GM12878 (cell line): ENCODE measurements around the gene PIK3R5. TPM values are rescaled to one million over a fixed set of nuclear protein-coding genes. Genes with fewer than 3 reads are reported as not detected.
A peak's percentile ranks its signal among the peaks of the same experiment; 100 is the strongest.

Experiments
- BHLHE40 ChIP-seq, 2 experiments: fragments of 450-650 bp in 1 of 2; IDR thresholded peaks; 2 replicates each; pipeline ENCODE4 v1.6.1; 2011 to 2017; ENCODE audit warnings: low read depth in 2 of 2, borderline replicate concordance in 1 of 2, improper control_type of control experiment in 1 of 2, low read length in 1 of 2, mild to moderate bottlenecking in 1 of 2
- CHD2 ChIP-seq: IDR thresholded peaks from 2 replicates; pipeline ENCODE4 v1.6.1; 2011; ENCODE audit warnings: low read depth, low read length, improper control_type of control experiment, borderline replicate concordance
- EGR1 ChIP-seq, 2 experiments: IDR thresholded peaks; 1 replicate in 1 of 2; 2 replicates in 1 of 2; pipeline ENCODE4 v1.6.1; 2011 to 2012; ENCODE audit warnings: low read depth in 2 of 2, low read length in 2 of 2, borderline replicate concordance in 1 of 2, mild to moderate bottlenecking in 1 of 2, moderate library complexity in 1 of 2
- GATAD2B ChIP-seq: fragments of 450-650 bp; conservative IDR thresholded peaks from 2 replicates; pipeline ENCODE4 v1.6.1; 2017; ENCODE audit warnings: low read depth, mild to moderate bottlenecking, moderate library complexity
- LARP7 ChIP-seq: fragments of 450-650 bp; IDR thresholded peaks from 2 replicates; pipeline ENCODE4 v1.6.1; 2017; ENCODE audit warnings: mild to moderate bottlenecking
- NBN ChIP-seq: fragments of 450-650 bp; IDR thresholded peaks from 2 replicates; pipeline ENCODE4 v1.6.1; 2016
- NFIC ChIP-seq: IDR thresholded peaks from 2 replicates; pipeline ENCODE4 v1.6.1; 2012; ENCODE audit warnings: low read depth, mild to moderate bottlenecking, inconsistent platforms, low read length, moderate library complexity
- SUPT20H ChIP-seq: IDR thresholded peaks from 2 replicates; pipeline ENCODE4 v1.6.1; 2011; ENCODE audit warnings: low read depth, mild to moderate bottlenecking, low read length, moderate library complexity, borderline replicate concordance; ENCODE audit not compliant: control insufficient read depth
- TARDBP ChIP-seq: IDR thresholded peaks from 2 replicates; pipeline ENCODE4 v1.6.1; 2016; ENCODE audit warnings: borderline replicate concordance
- ZNF24 ChIP-seq: fragments of 450-650 bp; IDR thresholded peaks from 2 replicates; pipeline ENCODE4 v1.6.1; 2017; ENCODE audit warnings: antibody characterized with exemption, mild to moderate bottlenecking
- polyA plus RNA-seq, 11 experiments: library from polyadenylated mRNA; depleted of rRNA in 4 of 11; unstranded in 6 of 11; stranded (reverse) in 5 of 11; fragments of >200 nt; fragmentation: Nextera tagmentation in 4 of 11; fragmentation: Illumina TruSeq in 1 of 11; extraction: Ambion mirVana in 4 of 11; extraction: Trizol in 1 of 11; gene quantifications; 1 replicate in 1 of 11; 2 replicates in 10 of 11; pipeline versions ENCODE4 v1.2.1 to v1.2.3, GENCODE V29; 2011 to 2016; ENCODE audit warnings: inconsistent platforms in 2 of 11, missing spikeins in 2 of 11, low read depth in 1 of 11
- total RNA-seq, 4 experiments: library from RNA; depleted of rRNA in 3 of 4; stranded (reverse); fragments of >200 nt in 3 of 4; fragmentation: Illumina TruSeq in 1 of 4; extraction: Trizol in 1 of 4; gene quantifications; 2 replicates each; pipeline versions ENCODE4 v1.2.1 to v1.2.3, GENCODE V29; 2013 to 2021
- TF ChIP-seq, protein P1 (sequence below): fragments of 450-650 bp; IDR thresholded peaks from 2 replicates; pipeline ENCODE4 v1.6.1; 2017; ENCODE audit warnings: antibody characterized with exemption, mild to moderate bottlenecking, moderate library complexity
- TF ChIP-seq, protein P2 (sequence below): IDR thresholded peaks from 2 replicates; pipeline ENCODE4 v1.6.1; 2011; ENCODE audit warnings: borderline replicate concordance, low read depth, mild to moderate bottlenecking, moderate library complexity, low read length; ENCODE audit not compliant: insufficient read depth, poor library complexity, severe bottlenecking
- TF ChIP-seq, protein P3 (sequence below): fragments of 450-650 bp; IDR thresholded peaks from 2 replicates; pipeline ENCODE4 v1.6.1; 2017; ENCODE audit warnings: mild to moderate bottlenecking, moderate library complexity
- TF ChIP-seq, protein P4 (sequence below): IDR thresholded peaks from 2 replicates; pipeline ENCODE4 v1.6.1; 2012; ENCODE audit warnings: low read depth, low read length, improper control_type of control experiment

Gene PIK3R5
- total and polyA plus RNA-seq, 10 of the 15 experiments (the other 5 are each of a cell fraction or from before 2014, with no cell fraction given), result 9.5 to 50.8 (median 35.5) TPM

DNA sequence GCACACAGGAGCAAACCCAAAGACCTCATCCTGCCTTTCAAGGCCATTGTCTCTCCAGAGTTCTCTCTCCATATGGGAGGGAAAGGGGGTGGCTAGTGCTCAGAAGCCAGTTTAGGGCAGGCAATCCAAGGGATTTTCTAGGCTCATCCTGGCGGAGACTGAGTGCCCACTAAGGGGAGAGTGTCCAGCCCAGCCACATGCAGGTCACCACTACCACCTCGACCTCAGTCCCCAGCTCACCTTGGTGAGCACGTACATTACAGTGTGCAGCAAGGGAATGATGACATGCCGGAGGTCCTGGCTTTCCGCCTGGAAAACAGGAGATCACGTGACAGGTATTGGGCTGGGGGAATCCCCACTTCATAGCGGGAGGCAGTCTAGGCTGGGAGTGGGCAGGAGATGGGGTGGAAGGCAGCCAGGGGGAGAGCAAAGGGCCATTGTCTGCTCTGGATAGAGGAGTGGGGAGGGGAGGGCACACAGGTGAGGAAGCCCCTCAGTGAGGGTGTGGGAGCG, 127.9 kb downstream of the PIK3R5 start (continued):
- TF ChIP-seq GATAD2B, result no peak
- TF ChIP-seq, protein P1, sequence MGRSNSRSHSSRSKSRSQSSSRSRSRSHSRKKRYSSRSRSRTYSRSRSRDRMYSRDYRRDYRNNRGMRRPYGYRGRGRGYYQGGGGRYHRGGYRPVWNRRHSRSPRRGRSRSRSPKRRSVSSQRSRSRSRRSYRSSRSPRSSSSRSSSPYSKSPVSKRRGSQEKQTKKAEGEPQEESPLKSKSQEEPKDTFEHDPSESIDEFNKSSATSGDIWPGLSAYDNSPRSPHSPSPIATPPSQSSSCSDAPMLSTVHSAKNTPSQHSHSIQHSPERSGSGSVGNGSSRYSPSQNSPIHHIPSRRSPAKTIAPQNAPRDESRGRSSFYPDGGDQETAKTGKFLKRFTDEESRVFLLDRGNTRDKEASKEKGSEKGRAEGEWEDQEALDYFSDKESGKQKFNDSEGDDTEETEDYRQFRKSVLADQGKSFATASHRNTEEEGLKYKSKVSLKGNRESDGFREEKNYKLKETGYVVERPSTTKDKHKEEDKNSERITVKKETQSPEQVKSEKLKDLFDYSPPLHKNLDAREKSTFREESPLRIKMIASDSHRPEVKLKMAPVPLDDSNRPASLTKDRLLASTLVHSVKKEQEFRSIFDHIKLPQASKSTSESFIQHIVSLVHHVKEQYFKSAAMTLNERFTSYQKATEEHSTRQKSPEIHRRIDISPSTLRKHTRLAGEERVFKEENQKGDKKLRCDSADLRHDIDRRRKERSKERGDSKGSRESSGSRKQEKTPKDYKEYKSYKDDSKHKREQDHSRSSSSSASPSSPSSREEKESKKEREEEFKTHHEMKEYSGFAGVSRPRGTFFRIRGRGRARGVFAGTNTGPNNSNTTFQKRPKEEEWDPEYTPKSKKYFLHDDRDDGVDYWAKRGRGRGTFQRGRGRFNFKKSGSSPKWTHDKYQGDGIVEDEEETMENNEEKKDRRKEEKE, result no peak
- TF ChIP-seq, protein P2, sequence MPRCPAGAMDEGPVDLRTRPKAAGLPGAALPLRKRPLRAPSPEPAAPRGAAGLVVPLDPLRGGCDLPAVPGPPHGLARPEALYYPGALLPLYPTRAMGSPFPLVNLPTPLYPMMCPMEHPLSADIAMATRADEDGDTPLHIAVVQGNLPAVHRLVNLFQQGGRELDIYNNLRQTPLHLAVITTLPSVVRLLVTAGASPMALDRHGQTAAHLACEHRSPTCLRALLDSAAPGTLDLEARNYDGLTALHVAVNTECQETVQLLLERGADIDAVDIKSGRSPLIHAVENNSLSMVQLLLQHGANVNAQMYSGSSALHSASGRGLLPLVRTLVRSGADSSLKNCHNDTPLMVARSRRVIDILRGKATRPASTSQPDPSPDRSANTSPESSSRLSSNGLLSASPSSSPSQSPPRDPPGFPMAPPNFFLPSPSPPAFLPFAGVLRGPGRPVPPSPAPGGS, result no peak
- TF ChIP-seq NBN, result no peak
- TF ChIP-seq TARDBP, result no peak
- TF ChIP-seq EGR1 (IDR thresholded peaks at IDR 0.05; ENCODE audit: borderline replicate concordance in 1 of 2, low read depth in 2 of 2, low read length in 2 of 2), result no peak
- no peak for TF ChIP-seq SUPT20H
- TF ChIP-seq BHLHE40 (IDR thresholded peaks at IDR 0.05; ENCODE audit: borderline replicate concordance in 1 of 2, low read depth in 2 of 2, low read length in 1 of 2), result peak in 1 of 2 experiments; percentile 52; a peak in 2 of 4 replicates
- no peak for TF ChIP-seq CHD2
- TF ChIP-seq, protein P3, sequence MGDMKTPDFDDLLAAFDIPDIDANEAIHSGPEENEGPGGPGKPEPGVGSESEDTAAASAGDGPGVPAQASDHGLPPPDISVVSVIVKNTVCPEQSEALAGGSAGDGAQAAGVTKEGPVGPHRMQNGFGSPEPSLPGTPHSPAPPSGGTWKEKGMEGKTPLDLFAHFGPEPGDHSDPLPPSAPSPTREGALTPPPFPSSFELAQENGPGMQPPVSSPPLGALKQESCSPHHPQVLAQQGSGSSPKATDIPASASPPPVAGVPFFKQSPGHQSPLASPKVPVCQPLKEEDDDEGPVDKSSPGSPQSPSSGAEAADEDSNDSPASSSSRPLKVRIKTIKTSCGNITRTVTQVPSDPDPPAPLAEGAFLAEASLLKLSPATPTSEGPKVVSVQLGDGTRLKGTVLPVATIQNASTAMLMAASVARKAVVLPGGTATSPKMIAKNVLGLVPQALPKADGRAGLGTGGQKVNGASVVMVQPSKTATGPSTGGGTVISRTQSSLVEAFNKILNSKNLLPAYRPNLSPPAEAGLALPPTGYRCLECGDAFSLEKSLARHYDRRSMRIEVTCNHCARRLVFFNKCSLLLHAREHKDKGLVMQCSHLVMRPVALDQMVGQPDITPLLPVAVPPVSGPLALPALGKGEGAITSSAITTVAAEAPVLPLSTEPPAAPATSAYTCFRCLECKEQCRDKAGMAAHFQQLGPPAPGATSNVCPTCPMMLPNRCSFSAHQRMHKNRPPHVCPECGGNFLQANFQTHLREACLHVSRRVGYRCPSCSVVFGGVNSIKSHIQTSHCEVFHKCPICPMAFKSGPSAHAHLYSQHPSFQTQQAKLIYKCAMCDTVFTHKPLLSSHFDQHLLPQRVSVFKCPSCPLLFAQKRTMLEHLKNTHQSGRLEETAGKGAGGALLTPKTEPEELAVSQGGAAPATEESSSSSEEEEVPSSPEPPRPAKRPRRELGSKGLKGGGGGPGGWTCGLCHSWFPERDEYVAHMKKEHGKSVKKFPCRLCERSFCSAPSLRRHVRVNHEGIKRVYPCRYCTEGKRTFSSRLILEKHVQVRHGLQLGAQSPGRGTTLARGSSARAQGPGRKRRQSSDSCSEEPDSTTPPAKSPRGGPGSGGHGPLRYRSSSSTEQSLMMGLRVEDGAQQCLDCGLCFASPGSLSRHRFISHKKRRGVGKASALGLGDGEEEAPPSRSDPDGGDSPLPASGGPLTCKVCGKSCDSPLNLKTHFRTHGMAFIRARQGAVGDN, result no peak
- no peak for TF ChIP-seq ZNF24
- TF ChIP-seq NFIC, result no peak
- TF ChIP-seq, protein P4, sequence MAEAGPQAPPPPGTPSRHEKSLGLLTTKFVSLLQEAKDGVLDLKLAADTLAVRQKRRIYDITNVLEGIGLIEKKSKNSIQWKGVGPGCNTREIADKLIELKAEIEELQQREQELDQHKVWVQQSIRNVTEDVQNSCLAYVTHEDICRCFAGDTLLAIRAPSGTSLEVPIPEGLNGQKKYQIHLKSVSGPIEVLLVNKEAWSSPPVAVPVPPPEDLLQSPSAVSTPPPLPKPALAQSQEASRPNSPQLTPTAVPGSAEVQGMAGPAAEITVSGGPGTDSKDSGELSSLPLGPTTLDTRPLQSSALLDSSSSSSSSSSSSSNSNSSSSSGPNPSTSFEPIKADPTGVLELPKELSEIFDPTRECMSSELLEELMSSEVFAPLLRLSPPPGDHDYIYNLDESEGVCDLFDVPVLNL, result no peak
- no peak for TF ChIP-seq LARP7
